Fibroblast of skin of right quadriceps (primary cell): Measurements from ENCODE around the gene COPS6.

ENCODE experiments used
- DNase-seq: peaks from one replicate; pipeline ENCODE4 v3.0.0-alpha.2; 2013

COPS6 gene

GRCh38 chr7:100102950-100103840, 14.4 kb downstream of the COPS6 start:
- no peak for DNase-seq

DNA sequence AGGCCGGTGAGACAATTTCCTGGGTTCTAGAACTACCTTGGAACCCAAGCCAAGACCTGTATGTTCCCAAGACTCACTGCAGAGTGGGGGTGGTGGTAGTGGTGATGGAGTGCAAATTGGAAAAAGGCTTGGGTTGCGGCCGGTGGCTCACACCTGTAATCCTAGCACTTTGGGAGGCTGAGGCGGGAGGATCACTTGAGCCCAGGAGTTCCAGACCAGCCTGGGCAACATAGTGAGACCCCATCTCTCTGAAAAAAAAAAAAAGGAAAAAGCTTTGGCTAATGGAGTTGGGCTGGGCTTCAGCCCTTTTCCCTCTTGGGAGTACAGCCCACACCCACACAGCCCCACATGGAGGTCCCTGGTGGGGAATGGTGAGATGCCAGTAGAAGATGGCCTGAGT, 16.8 kb downstream of the COPS6 start:
- no peak for DNase-seq

DNA sequence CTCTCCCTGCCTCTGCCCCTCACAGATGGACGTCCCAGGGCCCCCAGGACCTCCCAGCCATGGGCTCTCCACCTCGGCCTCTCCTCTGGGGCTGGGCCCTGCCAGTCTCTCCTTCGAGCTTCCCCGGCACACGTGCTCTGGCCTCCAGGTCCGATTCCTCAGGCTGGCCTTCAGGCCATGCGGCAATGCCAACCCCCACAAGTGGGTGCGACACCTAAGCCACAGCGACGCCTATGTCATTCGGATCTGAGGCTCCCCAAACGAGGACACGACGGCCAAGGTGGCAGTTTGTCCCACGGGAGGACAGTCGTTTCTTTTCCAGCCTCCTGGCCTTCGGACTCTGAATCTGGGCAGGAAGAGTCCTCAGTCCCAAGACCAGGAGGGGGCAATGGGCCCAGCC, 17.9 kb downstream of the COPS6 start:
- DNase-seq: no peak

GRCh38 chr7:100107125-100107737, 18.5 kb downstream of the COPS6 start:
- DNase-seq: no peak

- DNase-seq: no peak
These were observed 19.1 kb downstream of the COPS6 start for GRCh38 chr7:100107890-100108289.

GRCh38 chr7:100109521-100110163, 20.9 kb downstream of the COPS6 start:
- DNase-seq: no peak

- no peak for DNase-seq
These were observed 22.4 kb downstream of the COPS6 start for GRCh38 chr7:100111156-100111555.

- no peak for DNase-seq
These were observed 23.1 kb downstream of the COPS6 start for GRCh38 chr7:100111914-100112313.

DNA sequence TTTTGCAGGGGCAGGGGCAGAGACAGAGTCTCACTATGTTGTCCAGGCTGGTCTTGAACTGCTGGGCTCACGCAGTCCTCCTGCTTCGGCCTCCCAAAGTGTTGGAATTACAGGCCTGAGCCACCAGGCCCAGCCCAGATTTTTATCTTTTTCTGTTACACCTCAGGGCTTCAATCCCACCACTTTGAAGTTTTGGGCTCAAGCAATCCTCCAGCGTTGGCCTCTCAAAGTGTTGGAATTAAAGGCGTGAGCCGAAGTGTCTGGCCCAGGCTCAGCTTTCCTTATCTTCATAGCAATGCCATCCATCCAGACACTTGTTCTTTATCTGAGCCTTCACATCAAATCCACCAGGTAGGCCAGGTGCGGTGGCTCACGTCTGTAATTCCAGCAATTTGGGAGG, 26.3 kb downstream of the COPS6 start:
- DNase-seq: no peak

- no peak for DNase-seq
These were observed 29.8 kb downstream of the COPS6 start for GRCh38 chr7:100118388-100119071.

DNA sequence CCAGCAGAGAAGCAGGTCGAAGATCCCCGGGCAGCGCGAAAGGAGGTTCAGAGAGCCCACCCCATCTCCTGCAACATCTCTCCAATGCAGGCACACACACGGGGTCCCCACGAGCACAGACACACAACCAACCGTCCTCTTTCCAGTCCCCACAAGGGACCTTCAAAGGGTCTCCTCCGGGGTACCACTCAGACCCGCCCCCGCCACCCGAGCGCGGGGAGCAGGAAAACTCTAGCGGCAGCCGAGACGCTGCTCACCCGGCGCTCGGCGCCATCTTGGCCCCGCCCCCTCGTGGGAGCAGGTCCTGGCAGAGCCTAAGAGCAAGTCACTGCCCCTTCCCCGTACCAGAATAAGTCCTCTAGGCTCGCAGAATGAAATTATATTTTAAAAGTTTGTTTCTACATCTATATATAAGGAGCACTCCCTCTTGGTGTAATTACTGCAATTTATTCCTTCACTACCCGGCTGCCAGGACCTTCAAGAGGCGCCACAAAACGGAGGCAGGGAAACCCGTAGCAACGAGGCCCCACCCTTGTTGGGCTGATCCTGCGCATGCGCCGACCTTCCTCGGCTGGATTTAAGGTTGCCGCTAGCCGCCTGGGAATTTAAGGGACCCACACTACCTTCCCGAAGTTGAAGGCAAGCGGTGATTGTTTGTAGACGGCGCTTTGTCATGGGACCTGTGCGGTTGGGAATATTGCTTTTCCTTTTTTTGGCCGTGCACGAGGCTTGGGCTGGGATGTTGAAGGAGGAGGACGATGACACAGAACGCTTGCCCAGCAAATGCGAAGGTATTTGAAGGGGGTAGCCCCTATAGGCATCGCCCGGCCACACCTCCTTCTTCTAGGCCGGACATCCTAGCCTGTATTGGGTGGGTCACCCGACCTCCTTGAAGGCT, 30.6 kb downstream of the COPS6 start, which contains the start of the genes CNPY4 and TAF6:
Gene CNPY4 (plus strand): TSS at position 563 of the 898 bp plus-strand sequence. CDS start 111 bp downstream, at position 674.
Gene TAF6 (minus strand): TSS at position 287 of the 898 bp plus-strand sequence. CDS start 5,149 bp downstream, outside the sequence.
- DNase-seq: peak; percentile 94

DNA sequence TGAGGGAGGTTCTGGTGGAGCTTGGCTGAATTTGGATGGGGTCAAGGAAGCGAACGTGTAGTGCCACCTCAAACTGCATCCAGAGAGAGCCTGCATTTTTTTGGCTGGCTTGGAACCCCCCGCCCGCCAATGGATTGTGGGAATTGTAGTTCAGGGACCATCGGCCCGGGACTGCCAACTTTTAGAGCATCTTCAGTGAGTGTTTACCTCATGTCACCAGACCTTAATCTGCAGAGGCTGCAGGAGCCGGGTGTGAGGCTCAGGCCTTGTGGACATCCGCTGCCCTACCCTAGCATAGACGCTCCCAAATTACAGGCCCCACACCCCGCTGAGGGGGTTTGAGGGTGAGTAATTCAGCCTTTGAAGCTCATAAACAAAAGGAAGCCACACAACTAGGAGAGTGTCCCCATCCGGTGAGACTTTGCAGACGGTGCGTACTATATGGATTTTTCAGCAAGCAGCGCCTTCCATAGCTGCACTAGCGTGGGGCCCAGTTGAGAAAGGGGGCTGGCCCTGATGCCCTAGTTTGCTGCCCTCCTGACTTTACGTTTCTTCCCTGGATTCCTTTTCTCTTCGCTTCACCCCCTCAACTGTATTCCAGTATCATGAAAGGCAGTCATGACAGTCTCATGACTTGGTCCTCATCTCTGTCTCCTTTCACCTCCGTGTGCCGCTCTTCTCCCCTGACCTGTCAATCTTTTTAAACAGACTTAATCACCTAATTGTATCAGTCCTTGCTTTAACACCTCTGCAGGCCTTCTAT, 31.4 kb downstream of the COPS6 start:
- peak; percentile 65 for DNase-seq

GRCh38 chr7:100120733-100121036, 31.9 kb downstream of the COPS6 start:
- DNase-seq: no peak

DNA sequence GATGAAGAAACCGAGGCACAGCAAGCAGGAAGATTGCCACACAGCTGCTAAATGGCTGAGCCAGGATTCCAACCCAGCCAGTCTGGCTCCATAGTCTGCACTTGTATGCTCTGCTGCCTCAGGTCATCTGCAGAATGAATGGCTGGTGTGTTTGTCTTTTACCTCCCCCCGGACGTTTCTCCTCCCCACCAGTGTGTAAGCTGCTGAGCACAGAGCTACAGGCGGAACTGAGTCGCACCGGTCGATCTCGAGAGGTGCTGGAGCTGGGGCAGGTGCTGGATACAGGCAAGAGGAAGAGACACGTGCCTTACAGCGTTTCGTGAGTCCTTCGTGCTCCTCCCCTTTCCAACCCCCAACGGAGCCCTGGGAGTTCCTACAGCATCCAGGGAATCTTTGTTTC, 33.3 kb downstream of the COPS6 start:
- no peak for DNase-seq

GRCh38 chr7:100122568-100122967, 33.8 kb downstream of the COPS6 start:
- DNase-seq: no peak

- no peak for DNase-seq
These were observed 35.8 kb downstream of the COPS6 start for GRCh38 chr7:100124301-100125230.

GRCh38 chr7:100126239-100126930, 37.6 kb downstream of the COPS6 start:
- no peak for DNase-seq

DNA sequence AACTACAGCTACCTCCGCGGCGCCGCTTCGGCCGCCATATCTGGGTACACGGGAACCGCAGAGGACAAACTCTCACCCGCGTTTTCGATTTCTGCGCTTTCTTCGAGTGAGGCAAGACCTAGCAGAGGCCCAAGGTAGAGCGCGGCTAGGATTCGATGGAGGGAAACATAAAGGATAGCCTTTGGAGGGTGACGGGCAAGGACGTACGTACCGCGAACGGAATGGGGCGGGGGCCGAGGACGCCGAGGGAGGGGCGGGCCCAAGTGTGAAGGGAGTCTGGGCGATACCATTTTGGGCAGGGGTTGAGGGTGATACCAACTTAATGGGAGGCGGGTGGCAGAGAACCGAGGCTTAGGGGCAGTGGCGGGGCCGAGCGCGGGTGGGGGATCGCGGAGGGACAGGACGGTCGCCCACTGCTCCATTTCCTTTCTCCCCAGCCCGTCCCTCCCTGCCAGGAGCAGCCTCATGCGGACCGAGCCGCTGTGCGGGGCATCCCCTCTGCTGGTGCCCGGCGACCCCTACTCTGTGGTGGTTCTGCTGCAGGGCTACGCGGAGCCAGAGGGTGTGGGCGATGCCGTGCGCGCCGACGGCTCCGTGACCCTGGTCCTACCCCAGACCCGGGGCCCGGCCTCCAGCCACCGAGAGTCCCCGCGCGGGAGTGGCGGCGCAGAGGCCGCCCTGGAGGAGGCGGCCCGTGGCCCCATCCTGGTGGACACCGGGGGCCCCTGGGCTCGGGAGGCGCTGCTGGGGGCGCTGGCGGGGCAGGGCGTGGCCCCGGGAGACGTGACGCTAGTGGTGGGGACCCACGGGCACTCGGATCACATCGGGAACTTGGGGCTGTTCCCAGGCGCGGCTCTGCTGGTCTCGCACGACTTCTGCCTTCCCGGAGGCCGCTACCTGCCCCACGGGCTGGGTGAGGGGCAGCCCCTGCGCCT, 38.4 kb downstream of the COPS6 start, which contains the start of gene MBLAC1:
Gene MBLAC1 (plus strand): TSS at position 37 of the 935 bp plus-strand sequence. CDS start 429 bp downstream, at position 466.
- peak; percentile 94 for DNase-seq
